HepG2 (cell line): ENCODE results near the gene SLC2A10. TPM values are rescaled to one million over a fixed set of nuclear protein-coding genes. Genes with fewer than 3 reads are reported as not detected.
A peak's percentile ranks its signal among the peaks of the same experiment; 100 is the strongest.

Experiments
- ATAC-seq: fragments of 200-7000 bp; cut with Tn5 transposase; 3 replicates; pipeline ENCODE4 v1.9.1; 2020; ENCODE audit warnings: mild to moderate bottlenecking, moderate library complexity
- BruUV-seq: library from RNA; stranded (reverse); fragments of 400-500 nt; replicated peaks from 2 replicates; lab custom pipeline; 2021; lab: Mats Ljungman, UMichigan
- CTCF ChIA-PET: fragments of 300-600 bp; formaldehyde crosslinking; extraction: SDS; loops from one replicate; lab custom pipeline; 2021; ENCODE audit warnings: low total read pairs, inconsistent platforms, low intra/inter-chr PET ratio; lab: Yijun Ruan, JAX
- POLR2A ChIA-PET: fragments of 350-600 bp; sonication (Branson Sonifier 250); formaldehyde crosslinking; loops from one replicate; lab custom pipeline; 2020; ENCODE audit warnings: antibody characterized with exemption, inconsistent platforms; lab: Yijun Ruan, JAX
- DNase-seq: peaks from one replicate; pipeline ENCODE4 v3.0.0-alpha.2; 2015; ENCODE audit warnings: low spot score
- FAIRE-seq: peaks from 3 replicates; lab custom pipeline; 2011; peaks lifted over from hg19 to GRCh38; lab: Jason Lieb, UNC
- H2AFZ ChIP-seq: one replicate; pipeline ENCODE4 v1.6.1; 2011; ENCODE audit warnings: low read length, inconsistent platforms
- H3K27ac ChIP-seq: fragments of 300-600 bp; 3 replicates; pipeline ENCODE4 v1.8.0; 2011; ENCODE audit warnings: mixed run types, mild to moderate bottlenecking, mixed read lengths, low read length, inconsistent platforms; ENCODE audit not compliant: insufficient read depth; ENCODE audit errors: extremely low read length
- H3K27me3 ChIP-seq, 2 experiments: fragments of 200-600 bp in 1 of 2; 2 replicates in 1 of 2; 3 replicates in 1 of 2; pipeline versions ENCODE4 v1.6.0 to v1.8.0; 2011; ENCODE audit warnings: low read length in 2 of 2, mild to moderate bottlenecking in 2 of 2, moderate library complexity in 2 of 2, inconsistent platforms in 1 of 2; ENCODE audit not compliant: insufficient read depth in 2 of 2, control insufficient read depth in 1 of 2
- H3K36me3 ChIP-seq, 2 experiments: fragments of 200-600 bp in 1 of 2; replicated peaks in 1 of 2; 2 replicates in 1 of 2; 3 replicates in 1 of 2; pipeline versions ENCODE4 v1.5.1 to v1.8.0; 2011; ENCODE audit warnings: low read length in 2 of 2, inconsistent platforms in 1 of 2; ENCODE audit not compliant: insufficient read depth in 2 of 2, control insufficient read depth in 1 of 2
- H3K4me1 ChIP-seq: 2 replicates; pipeline ENCODE4 v1.5.1; 2012; ENCODE audit warnings: low read length, inconsistent platforms; ENCODE audit not compliant: insufficient read depth
- H3K4me2 ChIP-seq: 2 replicates; pipeline ENCODE4 v1.6.0; 2011; ENCODE audit warnings: low read depth, low read length, inconsistent platforms
- H3K4me3 ChIP-seq, 3 experiments: fragments of 200-600 bp in 1 of 3; sonication (generic), shearing (Covaris generic) in 1 of 3; replicated peaks in 1 of 3; 2 replicates each; pipeline ENCODE4 v1.5.1; 2011 to 2016; ENCODE audit warnings: low read length in 3 of 3, inconsistent platforms in 2 of 3, low read depth in 2 of 3, mild to moderate bottlenecking in 2 of 3, control low read depth in 1 of 3, mixed read lengths in 1 of 3; ENCODE audit not compliant: insufficient read depth in 1 of 3
- H3K79me2 ChIP-seq: one replicate; pipeline ENCODE4 v1.6.1; 2011; ENCODE audit warnings: low read length, inconsistent platforms; ENCODE audit not compliant: insufficient read depth
- H3K9ac ChIP-seq: 2 replicates; pipeline ENCODE4 v1.6.0; 2011; ENCODE audit warnings: mild to moderate bottlenecking, low read depth, low read length, inconsistent platforms; ENCODE audit not compliant: insufficient read depth
- H3K9me3 ChIP-seq: 2 replicates; pipeline ENCODE4 v1.5.1; 2012; ENCODE audit warnings: mild to moderate bottlenecking, low read length
- H4K20me1 ChIP-seq: 2 replicates; pipeline ENCODE4 v1.6.0; 2011; ENCODE audit warnings: inconsistent platforms, mild to moderate bottlenecking, low read length, moderate library complexity; ENCODE audit not compliant: insufficient read depth
- TCF7 ChIP-seq: sonication (generic); IDR thresholded peaks from 2 replicates; pipeline ENCODE4 v1.6.1; 2016; ENCODE audit warnings: antibody characterized with exemption, low read depth
- ZMAT5 ChIP-seq: sonication (generic); formaldehyde crosslinking; IDR thresholded peaks from 2 replicates; pipeline ENCODE4 v1.5.0; 2020; ENCODE audit warnings: mild to moderate bottlenecking, low read depth, missing genetic modification reagents, borderline replicate concordance
- ZNF331 ChIP-seq: sonication (generic); formaldehyde crosslinking; IDR thresholded peaks from 2 replicates; pipeline ENCODE4 v1.4.0; 2020; ENCODE audit warnings: missing genetic modification reagents
- ZNF629 ChIP-seq: sonication (generic); formaldehyde crosslinking; conservative IDR thresholded peaks from 2 replicates; pipeline ENCODE4 v1.5.0; 2020; ENCODE audit warnings: missing genetic modification reagents
- WGBS: methylation state at CpG from one replicate; pipeline ENCODE4 v1.1.6; 2017; ENCODE audit warnings: low lambda C conversion rate; 5-methylcytosine and 5-hydroxymethylcytosine counted together
- in situ Hi-C: cut with HindIII; loops from 2 replicates; pipeline ENCODE4 v1.10.0; 2017; ENCODE audit warnings: low pct_unique_long_range_greater_than_20kb; ENCODE audit not compliant: extremely low pct_ligation_motif_present
- intact Hi-C: fragments of 100-400 bp; cut with micrococcal nuclease; formaldehyde crosslinking; loops from one replicate; pipeline ENCODE4 v1.10.0; 2022; ENCODE audit not compliant: unreplicated experiment
- polyA plus RNA-seq, 8 experiments: library from polyadenylated mRNA; depleted of rRNA in 3 of 8; stranded (reverse) in 7 of 8; unstranded in 1 of 8; fragments of >200 nt; fragmentation: Illumina TruSeq in 4 of 8; extraction: Trizol in 4 of 8; gene quantifications; 2 replicates each; pipeline versions ENCODE4 v1.2.1 to v1.2.3, GENCODE V29; 2011 to 2016; ENCODE audit warnings: low read depth in 4 of 8, missing spikeins in 1 of 8, mixed read lengths in 1 of 8; ENCODE audit not compliant: insufficient read depth in 1 of 8
- total RNA-seq, 5 experiments: library from RNA; depleted of rRNA; stranded (reverse); fragments of >200 nt; fragmentation: Illumina TruSeq; extraction: Trizol; gene quantifications; 2 replicates each; pipeline ENCODE4 v1.2.3, GENCODE V29; 2016; ENCODE audit warnings: low read depth in 1 of 5

SLC2A10 gene
- total and polyA plus RNA-seq, 2 of the 13 experiments (the other 11 are each of a cell fraction or from before 2014, with no cell fraction given): 16.0 to 18.4 TPM

- no peak for ATAC-seq
- no TSS peak for BruUV-seq
- peak; percentile 54 for TF ChIP-seq ZNF629 (CRISPR knock-in tag)
- TF ChIP-seq TCF7: no peak
- Histone ChIP-seq H3K27me3 (no peaks in the 10 kb centered on the region), H3K9ac (no peak overlapping the region), H3K79me2 (no peaks in the 10 kb centered on the region), H3K36me3 (no peaks in the 10 kb centered on the region; a peak in 1 of 5 replicates), H3K9me3 (peaks cover 14% of the 10 kb centered on the region), H4K20me1 (no peaks in the 10 kb centered on the region), H3K4me3 (no peak overlapping the region), H2AFZ (no peak overlapping the region), H3K4me2 (no peak overlapping the region), H3K4me1 (peaks cover 9% of the 10 kb centered on the region), H3K27ac (no peak overlapping the region)
- DNase-seq: no peak
- FAIRE-seq: no peak
- ChIA-PET CTCF (no interaction called here), POLR2A (no interaction called here)
- in situ Hi-C loops (no loop called here), intact Hi-C loops (no loop called here)
- 69% methylated on average over 1 of the region's 1 CpG for WGBS
These were observed 10.6 kb downstream of the SLC2A10 start for GRCh38 chr20:46720019-46720418.

GRCh38 chr20:46720776-46721425 lies 11.5 kb downstream of the SLC2A10 start:
- ATAC-seq (no peak), FAIRE-seq (no peak), DNase-seq (no peak)
- ChIA-PET POLR2A (no interaction called here), CTCF (no interaction called here)
- Histone ChIP-seq H3K4me2 (no peak overlapping the region), H2AFZ (no peak overlapping the region), H4K20me1 (no peaks in the 10 kb centered on the region), H3K79me2 (no peaks in the 10 kb centered on the region), H3K36me3 (no peaks in the 10 kb centered on the region; a peak in 2 of 5 replicates), H3K9ac (no peak overlapping the region), H3K4me1 (peaks cover under 1% of the 10 kb centered on the region), H3K27ac (no peak overlapping the region), H3K4me3 (no peak overlapping the region), H3K27me3 (no peaks in the 10 kb centered on the region), H3K9me3 (peaks cover 14% of the 10 kb centered on the region)
- intact Hi-C loops (no loop called here), in situ Hi-C loops (no loop called here)
- TF ChIP-seq ZMAT5 (CRISPR knock-in tag) (no peak), ZNF331 (CRISPR knock-in tag) (peak; percentile 100)
- BruUV-seq: no TSS peak
